Osteoblast (primary cell): ENCODE results near the gene MMS19. TPM values are rescaled to one million over a fixed set of nuclear protein-coding genes. Genes with fewer than 3 reads are reported as not detected.

Experiments
- DNase-seq: peaks from one replicate; pipeline ENCODE4 v3.0.0; 2011; ENCODE audit warnings: low spot score, mixed read lengths; ENCODE audit not compliant: insufficient read length; ENCODE audit errors: missing footprints
- H2AFZ ChIP-seq: 2 replicates; pipeline ENCODE4 v1.6.0; 2011; ENCODE audit warnings: mild to moderate bottlenecking, low read length
- H3K27ac ChIP-seq: 2 replicates; pipeline ENCODE4 v1.5.1; 2011; ENCODE audit warnings: mild to moderate bottlenecking, low read depth, low read length, moderate library complexity
- H3K27me3 ChIP-seq: 2 replicates; pipeline ENCODE4 v1.6.0; 2012; ENCODE audit warnings: mild to moderate bottlenecking, control low read depth, inconsistent platforms, low read length, moderate library complexity; ENCODE audit not compliant: insufficient read depth
- H3K36me3 ChIP-seq: 2 replicates; pipeline ENCODE4 v1.5.1; 2011; ENCODE audit warnings: mild to moderate bottlenecking, low read length, control low read depth, moderate library complexity; ENCODE audit not compliant: insufficient read depth
- H3K4me1 ChIP-seq: 2 replicates; pipeline ENCODE4 v1.5.1; 2011; ENCODE audit warnings: mild to moderate bottlenecking, low read length, control low read depth, moderate library complexity; ENCODE audit not compliant: insufficient read depth
- H3K4me2 ChIP-seq: 2 replicates; pipeline ENCODE4 v1.6.0; 2011; ENCODE audit warnings: mild to moderate bottlenecking, low read length; ENCODE audit not compliant: insufficient read depth
- H3K4me3 ChIP-seq: fragments of 200-600 bp; sonication (generic); 3 replicates; pipeline ENCODE4 v1.5.1; 2012; ENCODE audit warnings: mild to moderate bottlenecking, low read length, inconsistent platforms; ENCODE audit not compliant: insufficient read depth
- H3K79me2 ChIP-seq: 2 replicates; pipeline ENCODE4 v1.6.0; 2012; ENCODE audit warnings: mild to moderate bottlenecking, low read length, control low read depth, inconsistent platforms; ENCODE audit not compliant: insufficient read depth
- H3K9me3 ChIP-seq: 2 replicates; pipeline ENCODE4 v1.5.1; 2011; ENCODE audit warnings: low read depth, low read length, control low read depth
- H4K20me1 ChIP-seq: 2 replicates; pipeline ENCODE4 v1.6.0; 2012; ENCODE audit warnings: mild to moderate bottlenecking, low read length, control low read depth; ENCODE audit not compliant: insufficient read depth
- total RNA-seq: library from RNA; depleted of rRNA; stranded (reverse); fragments of >200 nt; gene quantifications from 2 replicates; pipeline ENCODE4 v1.2.3, GENCODE V29; 2012
- TF ChIP-seq, protein P1 (sequence below): IDR thresholded peaks from 2 replicates; pipeline ENCODE4 v1.5.1; 2011; ENCODE audit warnings: mild to moderate bottlenecking, low read depth, low read length, moderate library complexity; ENCODE audit errors: extremely low read depth

Gene MMS19
- total RNA-seq, 1 donor, result 63.0 TPM

DNA sequence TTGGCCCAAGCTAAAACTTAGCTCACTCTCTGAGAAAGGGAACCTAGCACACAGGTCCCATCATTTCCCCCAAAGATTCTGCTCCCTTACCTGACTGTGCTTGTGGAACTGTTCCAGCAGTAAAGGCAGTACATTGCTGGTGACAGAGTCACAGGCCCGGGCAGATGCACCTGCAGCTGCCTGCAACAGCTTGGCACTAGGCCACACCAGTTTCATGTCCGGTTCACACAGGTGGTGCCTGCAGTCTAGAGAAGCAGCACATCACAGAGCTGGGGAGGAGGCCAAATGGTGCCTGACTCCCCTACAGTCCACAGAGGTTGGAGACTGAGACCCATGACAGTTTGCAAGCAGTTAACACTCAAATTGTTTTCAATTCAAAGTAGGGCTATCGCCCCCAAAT lies 30.1 kb downstream of the MMS19 start:
- Histone ChIP-seq H3K27ac (no peak overlapping the region), H3K9me3 (no peaks in the 10 kb centered on the region), H3K27me3 (no peaks in the 10 kb centered on the region), H3K79me2 (peaks cover 2% of the 10 kb centered on the region), H3K36me3 (peaks cover 93% of the 10 kb centered on the region), H3K4me3 (no peak overlapping the region), H3K4me1 (peaks cover 4% of the 10 kb centered on the region), H2AFZ (no peak overlapping the region), H3K4me2 (no peak overlapping the region), H4K20me1 (peaks cover 8% of the 10 kb centered on the region)
- TF ChIP-seq, protein P1, sequence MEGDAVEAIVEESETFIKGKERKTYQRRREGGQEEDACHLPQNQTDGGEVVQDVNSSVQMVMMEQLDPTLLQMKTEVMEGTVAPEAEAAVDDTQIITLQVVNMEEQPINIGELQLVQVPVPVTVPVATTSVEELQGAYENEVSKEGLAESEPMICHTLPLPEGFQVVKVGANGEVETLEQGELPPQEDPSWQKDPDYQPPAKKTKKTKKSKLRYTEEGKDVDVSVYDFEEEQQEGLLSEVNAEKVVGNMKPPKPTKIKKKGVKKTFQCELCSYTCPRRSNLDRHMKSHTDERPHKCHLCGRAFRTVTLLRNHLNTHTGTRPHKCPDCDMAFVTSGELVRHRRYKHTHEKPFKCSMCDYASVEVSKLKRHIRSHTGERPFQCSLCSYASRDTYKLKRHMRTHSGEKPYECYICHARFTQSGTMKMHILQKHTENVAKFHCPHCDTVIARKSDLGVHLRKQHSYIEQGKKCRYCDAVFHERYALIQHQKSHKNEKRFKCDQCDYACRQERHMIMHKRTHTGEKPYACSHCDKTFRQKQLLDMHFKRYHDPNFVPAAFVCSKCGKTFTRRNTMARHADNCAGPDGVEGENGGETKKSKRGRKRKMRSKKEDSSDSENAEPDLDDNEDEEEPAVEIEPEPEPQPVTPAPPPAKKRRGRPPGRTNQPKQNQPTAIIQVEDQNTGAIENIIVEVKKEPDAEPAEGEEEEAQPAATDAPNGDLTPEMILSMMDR, result no peak
- no peak for DNase-seq

DNA sequence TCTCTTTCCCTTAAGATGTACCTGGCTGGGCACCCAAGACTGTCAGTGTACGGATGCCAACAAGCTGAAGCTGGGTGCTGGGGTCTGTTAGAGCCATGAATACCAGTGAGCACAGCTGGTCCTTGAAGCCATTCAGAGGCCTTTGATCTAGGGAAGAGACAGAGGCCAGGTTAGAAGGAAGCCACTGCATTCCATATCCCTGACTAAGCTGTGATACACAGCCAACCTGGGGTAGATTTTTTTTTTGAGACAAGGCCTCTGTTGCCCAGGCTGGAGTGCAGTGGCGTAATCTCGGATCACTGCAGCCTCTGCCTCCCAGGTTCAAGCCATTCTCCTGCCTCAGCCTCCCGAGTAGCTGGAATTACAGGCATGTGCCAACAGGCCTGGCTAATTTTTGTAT lies 31.5 kb downstream of the MMS19 start:
- H3K36me3 ChIP-seq, result peaks cover 93% of the 10 kb centered on the region
- no peak overlapping the region for H3K4me2 ChIP-seq
- no peak overlapping the region for H3K4me3 ChIP-seq
- H4K20me1 ChIP-seq, result peaks cover 8% of the 10 kb centered on the region
- H3K27ac ChIP-seq, result no peak overlapping the region
- no peaks in the 10 kb centered on the region for H3K27me3 ChIP-seq
- TF ChIP-seq, protein P1, result no peak
- peak; percentile 54 for DNase-seq
- H3K9me3 ChIP-seq, result no peaks in the 10 kb centered on the region
- H3K4me1 ChIP-seq, result peaks cover 4% of the 10 kb centered on the region
- H2AFZ ChIP-seq, result no peak overlapping the region
- H3K79me2 ChIP-seq, result peaks cover 4% of the 10 kb centered on the region

DNA sequence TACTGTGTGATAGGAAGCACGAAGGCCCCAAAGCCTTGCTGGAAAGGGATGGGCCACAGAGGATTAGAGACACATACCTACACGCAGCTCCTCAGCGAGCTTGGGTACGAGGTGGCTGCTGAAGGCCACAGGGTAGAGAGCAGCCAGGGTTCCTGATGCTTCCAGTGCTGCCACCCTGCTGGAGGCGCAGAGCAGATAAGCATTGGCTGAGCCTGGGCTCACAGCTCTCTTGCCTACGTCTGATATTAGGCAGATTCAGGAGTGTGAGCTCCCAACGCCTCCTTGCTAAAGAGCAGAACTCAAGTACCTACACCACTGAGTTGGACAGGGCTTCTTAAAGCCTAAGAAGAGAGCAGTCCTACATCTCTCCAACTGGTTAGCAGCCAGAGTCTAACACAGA lies 32.2 kb downstream of the MMS19 start:
- no peaks in the 10 kb centered on the region for H3K9me3 ChIP-seq
- no peak overlapping the region for H3K27ac ChIP-seq
- H3K4me1 ChIP-seq, result peaks cover 4% of the 10 kb centered on the region
- TF ChIP-seq, protein P1, result no peak
- no peak overlapping the region for H3K4me3 ChIP-seq
- H3K4me2 ChIP-seq, result no peak overlapping the region
- H4K20me1 ChIP-seq, result peaks cover 9% of the 10 kb centered on the region
- no peaks in the 10 kb centered on the region for H3K27me3 ChIP-seq
- peaks cover 3% of the 10 kb centered on the region for H3K79me2 ChIP-seq
- DNase-seq, result no peak
- peaks cover 93% of the 10 kb centered on the region for H3K36me3 ChIP-seq
- no peak overlapping the region for H2AFZ ChIP-seq

DNA sequence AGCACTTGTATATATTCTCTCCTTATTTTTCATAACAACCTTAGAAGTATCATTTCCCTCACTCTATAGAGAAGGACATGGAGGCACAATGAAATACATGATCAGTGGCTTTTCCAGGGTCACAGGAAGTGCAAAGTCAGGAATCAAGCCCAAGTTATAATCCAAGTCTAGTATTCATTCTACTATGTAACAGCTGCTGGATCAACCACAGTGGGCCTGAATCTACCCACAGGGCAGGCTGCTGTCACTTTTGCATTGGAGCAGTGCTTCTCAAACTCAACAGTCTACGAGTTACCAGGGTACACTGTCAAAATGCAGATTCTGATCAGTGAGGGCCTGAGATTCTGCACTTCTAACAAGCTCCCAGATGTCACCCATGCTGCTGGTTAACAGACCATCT lies 34.0 kb downstream of the MMS19 start:
- Histone ChIP-seq H3K27ac (peak overlapping the region; percentile 32), H3K4me3 (no peak overlapping the region), H3K4me2 (no peak overlapping the region), H2AFZ (no peak overlapping the region), H3K4me1 (peaks cover 4% of the 10 kb centered on the region), H3K27me3 (no peaks in the 10 kb centered on the region), H3K36me3 (peaks cover 94% of the 10 kb centered on the region), H4K20me1 (peaks cover 10% of the 10 kb centered on the region), H3K9me3 (no peaks in the 10 kb centered on the region), H3K79me2 (peaks cover 5% of the 10 kb centered on the region)
- TF ChIP-seq, protein P1, result no peak
- no peak for DNase-seq
